GM12865 (cell line): ENCODE results near the gene XPNPEP2.

Experiments
- DNase-seq: peaks from one replicate; pipeline ENCODE4 v3.0.0; 2010; ENCODE audit warnings: low read depth
- H3K4me3 ChIP-seq: 2 replicates; pipeline ENCODE4 v1.5.1; 2011; ENCODE audit warnings: mild to moderate bottlenecking, low read depth, low read length, control low read depth
- TF ChIP-seq, protein P1 (sequence below): IDR thresholded peaks from 2 replicates; pipeline ENCODE4 v1.5.1; 2011; ENCODE audit warnings: low read length, control low read depth, low read depth, inconsistent platforms; ENCODE audit not compliant: insufficient read depth; ENCODE audit errors: missing control alignments

XPNPEP2 gene

DNA sequence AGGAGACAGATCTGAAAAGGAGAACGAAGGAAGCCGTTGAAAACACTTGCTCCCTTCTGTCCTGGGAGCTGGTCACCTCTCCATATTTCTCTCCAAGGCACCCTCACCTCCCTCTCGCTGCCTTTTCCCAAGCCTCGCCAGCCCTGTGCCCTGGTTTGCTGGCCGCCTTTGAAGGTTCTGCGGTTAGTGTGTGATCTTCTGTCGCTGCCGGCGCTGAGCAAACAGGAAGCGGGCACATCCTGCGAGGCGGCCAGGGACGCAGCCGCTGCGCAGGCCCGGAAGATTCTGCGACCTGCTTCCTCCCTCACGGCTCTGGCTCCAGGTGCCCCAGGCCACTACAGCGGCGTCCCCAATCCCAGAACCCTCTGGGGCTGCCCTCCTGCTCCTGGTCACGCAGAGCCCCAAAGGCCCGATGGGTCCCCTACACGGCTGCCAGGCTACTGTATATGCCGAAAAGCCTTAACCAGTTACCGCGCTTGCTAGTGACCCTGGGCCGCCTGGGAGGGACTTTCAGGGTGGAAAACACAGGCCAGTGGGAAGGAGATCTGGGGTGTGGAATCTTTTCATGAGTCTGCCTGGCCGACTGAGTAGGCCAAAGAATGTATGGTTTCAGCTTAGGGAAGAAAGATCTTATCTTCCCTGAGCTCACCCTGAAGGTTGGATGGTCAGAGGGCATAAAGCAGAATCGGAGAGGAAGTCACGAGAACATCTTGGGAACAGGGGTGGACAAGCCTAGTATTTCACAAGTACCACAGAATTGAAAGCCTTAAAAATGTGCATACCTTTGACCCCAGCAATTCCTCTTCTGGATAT, 38.6 kb downstream of the XPNPEP2 start:
- TF ChIP-seq, protein P1, sequence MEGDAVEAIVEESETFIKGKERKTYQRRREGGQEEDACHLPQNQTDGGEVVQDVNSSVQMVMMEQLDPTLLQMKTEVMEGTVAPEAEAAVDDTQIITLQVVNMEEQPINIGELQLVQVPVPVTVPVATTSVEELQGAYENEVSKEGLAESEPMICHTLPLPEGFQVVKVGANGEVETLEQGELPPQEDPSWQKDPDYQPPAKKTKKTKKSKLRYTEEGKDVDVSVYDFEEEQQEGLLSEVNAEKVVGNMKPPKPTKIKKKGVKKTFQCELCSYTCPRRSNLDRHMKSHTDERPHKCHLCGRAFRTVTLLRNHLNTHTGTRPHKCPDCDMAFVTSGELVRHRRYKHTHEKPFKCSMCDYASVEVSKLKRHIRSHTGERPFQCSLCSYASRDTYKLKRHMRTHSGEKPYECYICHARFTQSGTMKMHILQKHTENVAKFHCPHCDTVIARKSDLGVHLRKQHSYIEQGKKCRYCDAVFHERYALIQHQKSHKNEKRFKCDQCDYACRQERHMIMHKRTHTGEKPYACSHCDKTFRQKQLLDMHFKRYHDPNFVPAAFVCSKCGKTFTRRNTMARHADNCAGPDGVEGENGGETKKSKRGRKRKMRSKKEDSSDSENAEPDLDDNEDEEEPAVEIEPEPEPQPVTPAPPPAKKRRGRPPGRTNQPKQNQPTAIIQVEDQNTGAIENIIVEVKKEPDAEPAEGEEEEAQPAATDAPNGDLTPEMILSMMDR, result no peak
- peak overlapping the region; percentile 55 for H3K4me3 ChIP-seq
- peak; percentile 88 for DNase-seq

DNA sequence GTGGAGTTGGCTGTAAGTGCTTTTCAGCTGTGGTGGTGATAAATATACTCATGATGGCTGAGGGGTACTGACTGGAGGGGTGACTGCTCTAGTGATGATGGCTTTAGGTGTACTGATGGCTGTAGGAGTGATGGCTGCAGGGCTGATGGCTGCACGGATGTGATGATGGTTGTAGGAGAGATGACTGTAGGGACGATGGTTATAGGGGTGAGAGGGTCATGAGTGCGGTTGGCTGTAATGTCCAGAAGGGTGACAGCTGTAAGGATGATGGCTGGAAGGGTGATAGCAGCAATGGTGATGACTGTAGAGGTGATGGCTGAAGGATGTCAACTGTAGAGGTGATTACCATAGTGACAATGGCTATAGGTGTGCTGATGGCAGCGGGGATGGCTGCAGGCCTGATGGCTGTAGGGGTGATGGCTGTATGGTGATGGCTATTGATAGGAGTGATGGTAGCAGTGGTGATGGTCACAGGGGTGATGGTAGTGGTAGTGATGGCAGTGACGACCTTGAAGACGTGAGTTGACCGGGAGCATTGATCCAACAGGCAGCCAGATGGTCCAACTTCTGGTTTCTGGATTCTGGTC, 40.4 kb downstream of the XPNPEP2 start:
- DNase-seq, result no peak
- TF ChIP-seq, protein P1, result no peak
- peak overlapping the region; percentile 92 for H3K4me3 ChIP-seq

DNA sequence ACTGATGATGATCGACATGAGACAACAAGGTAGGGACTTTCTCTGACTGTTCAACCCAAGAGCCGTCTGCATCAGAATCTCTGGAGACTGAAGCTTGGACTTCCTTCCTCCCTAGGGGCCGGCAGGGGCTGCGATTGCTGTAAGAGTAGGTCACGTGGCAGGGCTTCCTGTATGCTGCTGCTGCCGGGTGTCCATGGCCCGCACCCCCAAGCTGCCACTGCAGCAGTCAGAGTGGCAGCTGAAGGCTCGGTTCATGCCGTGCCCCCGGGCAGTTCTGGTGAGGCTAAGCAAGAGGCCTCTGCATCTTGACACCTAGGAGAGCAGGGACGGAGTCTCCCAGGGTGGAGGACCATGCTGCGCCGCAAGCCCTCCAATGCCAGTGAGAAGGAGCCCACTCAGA, 41.0 kb downstream of the XPNPEP2 start, which contains the start of gene SASH3:
TSS of gene SASH3 (plus strand) at position 203 of the 400 bp plus-strand sequence. CDS start at position 352, 149 bp downstream.
- peak within 1 kb of the TSS; percentile 92 for H3K4me3 ChIP-seq
- DNase-seq, result peak; percentile 90
- TF ChIP-seq, protein P1, result no peak

DNA sequence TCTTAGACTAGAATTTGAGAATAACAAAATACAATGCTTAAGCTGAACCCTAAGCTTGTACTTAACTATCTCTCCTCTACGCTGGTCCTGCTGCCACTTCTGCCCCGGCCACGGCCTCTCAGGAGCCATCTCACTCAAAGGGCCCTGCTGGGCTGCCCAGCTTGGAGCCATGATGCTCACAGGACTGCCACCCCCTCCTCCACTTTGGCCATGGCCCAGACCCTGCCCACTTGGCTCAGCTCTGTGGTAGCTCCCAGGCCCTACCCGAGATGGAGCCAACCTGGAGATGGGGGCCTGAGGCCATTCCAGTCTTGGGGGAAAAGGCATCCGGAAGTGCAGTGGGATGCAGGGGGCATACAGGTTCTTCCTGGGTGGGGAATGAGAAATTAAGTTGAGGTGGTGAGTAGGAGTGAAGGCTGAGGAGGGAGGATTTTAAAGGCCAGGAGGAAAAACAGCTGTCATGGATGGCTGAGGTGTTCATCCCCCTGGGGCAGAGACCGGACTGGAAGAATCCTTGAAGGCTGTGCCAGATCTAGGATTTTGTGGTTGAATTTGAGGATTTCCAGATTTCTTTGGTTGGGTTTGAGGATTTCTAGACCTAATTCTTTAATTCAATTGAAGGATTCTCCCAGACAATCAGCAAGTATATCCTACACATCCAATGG, 41.8 kb downstream of the XPNPEP2 start:
- H3K4me3 ChIP-seq, result peak overlapping the region; percentile 92
- TF ChIP-seq, protein P1, result no peak
- DNase-seq, result no peak

DNA sequence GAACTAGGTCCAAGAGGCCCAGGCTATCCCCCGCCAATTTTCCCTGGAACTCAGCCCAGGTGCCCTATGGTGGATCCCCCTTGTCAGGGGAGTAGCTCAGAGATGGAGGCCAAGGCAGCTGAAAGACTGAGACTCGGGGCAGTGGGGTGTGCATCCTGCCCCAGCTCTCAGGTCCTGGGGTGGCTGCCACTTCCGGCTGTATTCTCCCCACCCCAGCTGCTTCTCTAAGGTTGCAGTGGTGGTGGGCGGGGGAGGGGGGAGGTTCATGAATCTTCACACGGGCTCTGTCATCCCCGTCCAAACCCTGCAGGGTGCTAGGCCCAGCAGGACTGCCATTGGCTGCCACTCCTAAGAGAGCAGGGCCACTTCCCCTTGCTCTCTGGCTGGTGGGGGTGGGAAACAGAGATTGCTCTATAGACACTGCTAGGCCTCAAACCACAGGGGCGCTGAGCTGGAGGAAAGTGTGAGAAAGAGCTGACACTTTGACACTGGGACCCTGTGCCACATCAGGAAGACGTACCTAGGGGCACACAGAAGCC, 42.4 kb downstream of the XPNPEP2 start:
- DNase-seq, result peak; percentile 95
- peak overlapping the region; percentile 92 for H3K4me3 ChIP-seq
- TF ChIP-seq, protein P1, result no peak

DNA sequence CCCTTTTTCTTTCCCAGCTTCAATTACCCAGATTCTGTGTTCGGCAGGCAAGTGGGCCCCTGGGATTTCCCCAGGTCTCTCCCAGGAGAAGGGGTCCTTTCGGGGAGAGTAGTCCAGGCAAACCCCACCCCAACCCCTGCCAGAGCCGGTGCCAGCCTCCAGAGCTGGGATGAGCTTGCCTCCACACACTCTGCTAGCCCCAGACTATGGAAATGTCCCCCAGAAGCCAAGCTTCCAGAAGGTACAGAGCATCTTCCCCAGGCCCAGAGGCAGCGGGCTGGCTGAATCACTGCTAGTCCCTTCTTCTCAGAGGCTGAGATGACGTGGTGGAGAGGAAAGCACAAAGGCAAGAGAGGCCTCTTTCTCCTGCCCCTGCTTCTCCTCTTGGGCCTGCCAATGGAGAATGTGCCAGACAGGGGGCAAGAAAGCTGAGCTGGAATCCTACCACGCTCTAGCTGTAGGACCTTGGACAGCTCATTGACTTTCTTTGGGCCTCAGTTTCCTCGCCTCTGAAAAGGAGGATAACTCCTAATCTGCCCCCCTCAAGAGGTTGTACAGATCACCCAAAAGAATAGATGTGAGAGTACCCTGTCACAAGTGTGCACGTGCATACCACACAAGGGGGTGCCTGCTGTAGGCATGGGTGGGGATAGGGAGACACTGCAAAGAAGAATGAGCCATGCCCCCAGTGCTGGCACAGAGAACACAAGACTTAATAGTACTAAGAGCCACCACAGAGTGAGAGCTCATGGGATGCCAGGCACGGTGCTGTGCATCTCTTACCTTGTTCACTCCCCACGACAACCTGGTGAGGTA, 43.1 kb downstream of the XPNPEP2 start:
- peak overlapping the region; percentile 74 for H3K4me3 ChIP-seq
- TF ChIP-seq, protein P1, result no peak

More for the DNA sequence above, 43.1 kb downstream of the XPNPEP2 start:
- DNase-seq, result no peak
